Suprapubic skin (tissue), 4 donors: ENCODE data around the gene TBPL2.

Experiments
- EP300 ChIP-seq: sonication (generic); formaldehyde crosslinking; IDR thresholded peaks from one replicate; pipeline ENCODE4 v1.6.1; 2017; ENCODE audit warnings: antibody characterized with exemption
- POLR2A ChIP-seq, 2 donors: fragments of 450-650 bp; IDR thresholded peaks; one replicate each; pipeline ENCODE4 v1.6.1; 2017; ENCODE audit warnings: antibody characterized with exemption in 2 of 2, mild to moderate bottlenecking in 2 of 2, moderate library complexity in 2 of 2
- POLR2AphosphoS5 ChIP-seq, 3 donors: sonication (generic); formaldehyde crosslinking; IDR thresholded peaks; one replicate each; pipeline ENCODE4 v1.6.1; 2017; ENCODE audit warnings: antibody characterized with exemption in 3 of 3
- TF ChIP-seq, protein P1 (sequence below), 2 donors: fragments of 200-600 bp in 1 of 2; fragments of 450-650 bp in 1 of 2; sonication (generic) in 1 of 2; IDR thresholded peaks; one replicate each; pipeline ENCODE4 v1.5.1; 2016 to 2019; ENCODE audit warnings: antibody characterized with exemption in 2 of 2, mild to moderate bottlenecking in 1 of 2, moderate library complexity in 1 of 2

DNA sequence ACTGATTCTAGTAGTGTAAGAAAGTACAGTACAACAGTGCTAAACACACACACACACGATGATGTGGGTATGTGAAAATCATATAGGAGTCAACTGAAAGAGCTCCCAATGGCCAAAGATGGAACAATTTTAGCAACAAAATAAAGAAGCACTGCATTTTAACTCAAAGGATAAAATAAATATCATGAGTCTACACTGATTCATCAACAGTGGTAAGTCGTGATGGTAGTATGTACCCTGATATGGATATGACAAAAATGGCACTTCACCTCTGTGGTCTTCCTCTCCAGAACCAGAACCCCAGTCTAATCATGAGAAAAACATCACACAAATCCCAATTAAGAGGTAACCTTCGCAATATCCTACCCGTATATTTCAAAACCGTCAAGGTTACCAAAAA, 41.4 kb upstream of the TBPL2 start:
- TF ChIP-seq, protein P1, sequence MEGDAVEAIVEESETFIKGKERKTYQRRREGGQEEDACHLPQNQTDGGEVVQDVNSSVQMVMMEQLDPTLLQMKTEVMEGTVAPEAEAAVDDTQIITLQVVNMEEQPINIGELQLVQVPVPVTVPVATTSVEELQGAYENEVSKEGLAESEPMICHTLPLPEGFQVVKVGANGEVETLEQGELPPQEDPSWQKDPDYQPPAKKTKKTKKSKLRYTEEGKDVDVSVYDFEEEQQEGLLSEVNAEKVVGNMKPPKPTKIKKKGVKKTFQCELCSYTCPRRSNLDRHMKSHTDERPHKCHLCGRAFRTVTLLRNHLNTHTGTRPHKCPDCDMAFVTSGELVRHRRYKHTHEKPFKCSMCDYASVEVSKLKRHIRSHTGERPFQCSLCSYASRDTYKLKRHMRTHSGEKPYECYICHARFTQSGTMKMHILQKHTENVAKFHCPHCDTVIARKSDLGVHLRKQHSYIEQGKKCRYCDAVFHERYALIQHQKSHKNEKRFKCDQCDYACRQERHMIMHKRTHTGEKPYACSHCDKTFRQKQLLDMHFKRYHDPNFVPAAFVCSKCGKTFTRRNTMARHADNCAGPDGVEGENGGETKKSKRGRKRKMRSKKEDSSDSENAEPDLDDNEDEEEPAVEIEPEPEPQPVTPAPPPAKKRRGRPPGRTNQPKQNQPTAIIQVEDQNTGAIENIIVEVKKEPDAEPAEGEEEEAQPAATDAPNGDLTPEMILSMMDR (IDR thresholded peaks at IDR 0.05), result no peak
- TF ChIP-seq POLR2A (IDR thresholded peaks at IDR 0.05) (no peak), POLR2AphosphoS5 (IDR thresholded peaks at IDR 0.05) (no peak), EP300 (no peak)
